Ovary (tissue), 3 donors: ENCODE data around the gene MRPS10.

Experiments
- EP300 ChIP-seq: sonication (generic); formaldehyde crosslinking; IDR thresholded peaks from one replicate; pipeline ENCODE4 v1.6.1; 2017; ENCODE audit warnings: antibody characterized with exemption
- TF ChIP-seq, protein P1 (sequence below), 3 donors: fragments of 450-650 bp in 2 of 3; fragments of 200-600 bp in 1 of 3; IDR thresholded peaks; one replicate each; pipeline versions ENCODE4 v1.5.1 to v1.8.0; 2016 to 2022; ENCODE audit warnings: antibody characterized with exemption in 3 of 3, mild to moderate bottlenecking in 1 of 3
- donor health status: DM: no; HTN: no; CAD: no.

DNA sequence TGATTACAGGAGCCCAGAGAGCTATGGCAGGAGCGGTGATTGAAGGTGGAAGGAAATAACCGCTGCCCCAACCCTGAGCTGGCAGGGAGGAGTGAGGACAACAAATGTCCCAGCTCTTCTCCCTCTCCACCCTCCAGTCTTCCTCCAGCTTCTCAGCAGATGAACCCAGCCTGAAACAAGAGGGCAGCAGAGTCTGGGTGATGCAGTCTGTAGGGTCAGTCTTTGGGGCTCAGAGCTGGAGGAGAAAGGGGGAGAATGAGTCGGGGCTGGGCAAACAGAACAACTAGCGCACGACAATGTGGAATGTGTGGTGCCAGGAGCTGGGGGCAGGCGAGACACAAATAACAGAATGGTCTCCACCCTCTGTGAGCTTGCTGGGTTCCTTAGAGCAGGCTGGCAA, 49.0 kb downstream of the MRPS10 start:
- TF ChIP-seq, protein P1, sequence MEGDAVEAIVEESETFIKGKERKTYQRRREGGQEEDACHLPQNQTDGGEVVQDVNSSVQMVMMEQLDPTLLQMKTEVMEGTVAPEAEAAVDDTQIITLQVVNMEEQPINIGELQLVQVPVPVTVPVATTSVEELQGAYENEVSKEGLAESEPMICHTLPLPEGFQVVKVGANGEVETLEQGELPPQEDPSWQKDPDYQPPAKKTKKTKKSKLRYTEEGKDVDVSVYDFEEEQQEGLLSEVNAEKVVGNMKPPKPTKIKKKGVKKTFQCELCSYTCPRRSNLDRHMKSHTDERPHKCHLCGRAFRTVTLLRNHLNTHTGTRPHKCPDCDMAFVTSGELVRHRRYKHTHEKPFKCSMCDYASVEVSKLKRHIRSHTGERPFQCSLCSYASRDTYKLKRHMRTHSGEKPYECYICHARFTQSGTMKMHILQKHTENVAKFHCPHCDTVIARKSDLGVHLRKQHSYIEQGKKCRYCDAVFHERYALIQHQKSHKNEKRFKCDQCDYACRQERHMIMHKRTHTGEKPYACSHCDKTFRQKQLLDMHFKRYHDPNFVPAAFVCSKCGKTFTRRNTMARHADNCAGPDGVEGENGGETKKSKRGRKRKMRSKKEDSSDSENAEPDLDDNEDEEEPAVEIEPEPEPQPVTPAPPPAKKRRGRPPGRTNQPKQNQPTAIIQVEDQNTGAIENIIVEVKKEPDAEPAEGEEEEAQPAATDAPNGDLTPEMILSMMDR (IDR thresholded peaks at IDR 0.05): no peak
- TF ChIP-seq EP300: no peak
